Stimulated activated memory B cell treated with anti-CD40 and anti-IgM and Interleukin-4, amounts not matched to agents 10 μg/mL and 1 μg/mL and 100 μg/mL, for 72 hours (primary cell): ENCODE measurements around the gene LAMTOR1.
A peak's percentile ranks its signal among the peaks of the same experiment; 100 is the strongest.

Source experiments
- ATAC-seq: fragments of 150-1000 bp; cut with Tn5 transposase; 2 replicates; pipeline ENCODE4 v1.10.0; 2021
- H3K27ac Mint-ChIP-seq: one replicate; pipeline ENCODE4 v1.8.0; 2022; ENCODE audit warnings: mild to moderate bottlenecking, mixed read lengths
- H3K27me3 Mint-ChIP-seq: one replicate; pipeline ENCODE4 v1.8.0; 2022; ENCODE audit warnings: mixed read lengths
- H3K36me3 Mint-ChIP-seq: one replicate; pipeline ENCODE4 v1.8.0; 2022; ENCODE audit warnings: mixed read lengths
- H3K4me1 Mint-ChIP-seq: one replicate; pipeline ENCODE4 v1.8.0; 2022; ENCODE audit warnings: mixed read lengths
- H3K4me3 Mint-ChIP-seq: one replicate; pipeline ENCODE4 v1.8.0; 2022; ENCODE audit warnings: mild to moderate bottlenecking, moderate library complexity, mixed read lengths
- H3K9me3 Mint-ChIP-seq: one replicate; pipeline ENCODE4 v1.8.0; 2022; ENCODE audit warnings: mixed read lengths

Gene LAMTOR1

GRCh38 chr11:72129381-72129780, 26.3 kb upstream of the LAMTOR1 start:
- peaks cover 10% of the 10 kb centered on the region for H3K9me3 Mint-ChIP-seq
- H3K36me3 Mint-ChIP-seq, result peaks cover 14% of the 10 kb centered on the region
- no peak overlapping the region for H3K4me3 Mint-ChIP-seq
- no peak overlapping the region for H3K27ac Mint-ChIP-seq
- no peak for ATAC-seq
- H3K27me3 Mint-ChIP-seq, result peaks cover 26% of the 10 kb centered on the region
- no peaks in the 10 kb centered on the region for H3K4me1 Mint-ChIP-seq

- Mint-ChIP-seq H3K27ac (no peak overlapping the region), H3K4me3 (no peak overlapping the region), H3K27me3 (peaks cover 40% of the 10 kb centered on the region), H3K9me3 (peaks cover 10% of the 10 kb centered on the region), H3K36me3 (peaks cover 17% of the 10 kb centered on the region), H3K4me1 (no peaks in the 10 kb centered on the region)
- no peak for ATAC-seq
Measured at GRCh38 chr11:72127923-72128322, 24.8 kb upstream of the LAMTOR1 start.

GRCh38 chr11:72125956-72126355, 22.9 kb upstream of the LAMTOR1 start:
- Mint-ChIP-seq H3K4me1 (no peaks in the 10 kb centered on the region), H3K9me3 (peaks cover 10% of the 10 kb centered on the region), H3K27ac (no peak overlapping the region), H3K36me3 (peaks cover 17% of the 10 kb centered on the region), H3K27me3 (peaks cover 43% of the 10 kb centered on the region), H3K4me3 (no peak overlapping the region)
- no peak for ATAC-seq

GRCh38 chr11:72124046-72124445, 20.9 kb upstream of the LAMTOR1 start:
- ATAC-seq, result no peak
- Mint-ChIP-seq H3K27me3 (peaks cover 37% of the 10 kb centered on the region), H3K4me1 (no peaks in the 10 kb centered on the region), H3K36me3 (peaks cover 13% of the 10 kb centered on the region), H3K27ac (no peak overlapping the region), H3K4me3 (no peak overlapping the region), H3K9me3 (peaks cover 7% of the 10 kb centered on the region)

- Mint-ChIP-seq H3K27ac (no peak overlapping the region), H3K36me3 (peaks cover 5% of the 10 kb centered on the region), H3K4me3 (no peak overlapping the region), H3K9me3 (no peaks in the 10 kb centered on the region), H3K27me3 (peaks cover 28% of the 10 kb centered on the region), H3K4me1 (no peaks in the 10 kb centered on the region)
- ATAC-seq, result no peak
Measured at GRCh38 chr11:72123117-72123653, 20.1 kb upstream of the LAMTOR1 start.

GRCh38 chr11:72122607-72123006, 19.5 kb upstream of the LAMTOR1 start:
- Mint-ChIP-seq H3K4me3 (no peak overlapping the region), H3K4me1 (no peaks in the 10 kb centered on the region), H3K36me3 (peaks cover 5% of the 10 kb centered on the region), H3K27me3 (peaks cover 28% of the 10 kb centered on the region), H3K27ac (no peak overlapping the region), H3K9me3 (no peaks in the 10 kb centered on the region)
- ATAC-seq, result no peak

GRCh38 chr11:72120930-72121329, 17.8 kb upstream of the LAMTOR1 start:
- Mint-ChIP-seq H3K4me1 (no peaks in the 10 kb centered on the region), H3K27me3 (peaks cover 36% of the 10 kb centered on the region), H3K36me3 (peaks cover 5% of the 10 kb centered on the region), H3K4me3 (no peak overlapping the region), H3K27ac (no peak overlapping the region), H3K9me3 (no peaks in the 10 kb centered on the region)
- no peak for ATAC-seq

- peaks cover 2% of the 10 kb centered on the region for H3K36me3 Mint-ChIP-seq
- no peak overlapping the region for H3K4me3 Mint-ChIP-seq
- no peak overlapping the region for H3K27ac Mint-ChIP-seq
- no peaks in the 10 kb centered on the region for H3K9me3 Mint-ChIP-seq
- peaks cover 28% of the 10 kb centered on the region for H3K27me3 Mint-ChIP-seq
- no peak for ATAC-seq
- H3K4me1 Mint-ChIP-seq, result no peaks in the 10 kb centered on the region
Measured at GRCh38 chr11:72119198-72119597, 16.1 kb upstream of the LAMTOR1 start.

GRCh38 chr11:72116019-72116755, 13.1 kb upstream of the LAMTOR1 start:
- no peak overlapping the region for H3K27ac Mint-ChIP-seq
- ATAC-seq, result no peak
- no peaks in the 10 kb centered on the region for H3K36me3 Mint-ChIP-seq
- H3K4me1 Mint-ChIP-seq, result peaks cover 12% of the 10 kb centered on the region
- no peaks in the 10 kb centered on the region for H3K9me3 Mint-ChIP-seq
- peaks cover 15% of the 10 kb centered on the region for H3K27me3 Mint-ChIP-seq
- H3K4me3 Mint-ChIP-seq, result no peak overlapping the region

GRCh38 chr11:72114570-72114969, 11.5 kb upstream of the LAMTOR1 start:
- no peak overlapping the region for H3K27ac Mint-ChIP-seq
- ATAC-seq, result no peak
- H3K4me1 Mint-ChIP-seq, result peaks cover 16% of the 10 kb centered on the region
- peaks cover 6% of the 10 kb centered on the region for H3K36me3 Mint-ChIP-seq
- no peaks in the 10 kb centered on the region for H3K9me3 Mint-ChIP-seq
- no peak overlapping the region for H3K4me3 Mint-ChIP-seq
- peaks cover 8% of the 10 kb centered on the region for H3K27me3 Mint-ChIP-seq

- H3K27ac Mint-ChIP-seq, result peak overlapping the region; percentile 97
- H3K9me3 Mint-ChIP-seq, result no peaks in the 10 kb centered on the region
- peaks cover 6% of the 10 kb centered on the region for H3K36me3 Mint-ChIP-seq
- H3K4me1 Mint-ChIP-seq, result peaks cover 16% of the 10 kb centered on the region
- peaks cover 8% of the 10 kb centered on the region for H3K27me3 Mint-ChIP-seq
- no peak for ATAC-seq
- peak overlapping the region; percentile 86 for H3K4me3 Mint-ChIP-seq
Measured at GRCh38 chr11:72112978-72113808, 10.1 kb upstream of the LAMTOR1 start.

GRCh38 chr11:72112143-72112977, 9.3 kb upstream of the LAMTOR1 start, which contains the start of gene ANAPC15:
Gene ANAPC15 (minus strand): TSS chr11:72112695. CDS start chr11:72111276, 1,419 bp downstream.
- H3K36me3 Mint-ChIP-seq, result peaks cover 12% of the 10 kb centered on the region
- no peaks in the 10 kb centered on the region for H3K9me3 Mint-ChIP-seq
- H3K27me3 Mint-ChIP-seq, result peaks cover 8% of the 10 kb centered on the region
- H3K4me1 Mint-ChIP-seq, result peaks cover 16% of the 10 kb centered on the region
- ATAC-seq, result peak; percentile 96
- peak within 1 kb of the TSS; percentile 86 for H3K4me3 Mint-ChIP-seq
- H3K27ac Mint-ChIP-seq, result peak within 1 kb of the TSS; percentile 97

- Mint-ChIP-seq H3K4me3 (peak overlapping the region; percentile 86), H3K27ac (peak overlapping the region; percentile 97), H3K27me3 (peaks cover 3% of the 10 kb centered on the region), H3K9me3 (no peaks in the 10 kb centered on the region), H3K4me1 (peaks cover 16% of the 10 kb centered on the region), H3K36me3 (peaks cover 16% of the 10 kb centered on the region)
- peak; percentile 1 for ATAC-seq
Measured at GRCh38 chr11:72111300-72112142, 8.4 kb upstream of the LAMTOR1 start.

GRCh38 chr11:72105888-72106287, 2.8 kb upstream of the LAMTOR1 start, which contains the start of gene TOMT:
Gene TOMT (plus strand): TSS chr11:72105924. CDS start chr11:72105952, 28 bp downstream.
- Mint-ChIP-seq H3K4me3 (no peak within 1 kb of the TSS), H3K27me3 (no peaks in the 10 kb centered on the region), H3K4me1 (peaks cover 34% of the 10 kb centered on the region), H3K9me3 (peaks cover 4% of the 10 kb centered on the region), H3K27ac (peak within 1 kb of the TSS; percentile 96), H3K36me3 (peaks cover 39% of the 10 kb centered on the region)
- no peak for ATAC-seq
